ENCODE data around the gene SHISA9. TPM values are rescaled to one million over a fixed set of nuclear protein-coding genes. Genes with fewer than 3 reads are reported as not detected.

The SHISA9 gene
- polyA plus RNA-seq, 2 of the 4 experiments (the other 2 are of a cell fraction): 0.16 TPM; not detected in 1

GRCh38 chr16:13223666-13224065 is 322.3 kb downstream of the SHISA9 start:
- no peak for TF ChIP-seq USF2 (IDR thresholded peaks at IDR 0.05)
- no peak for TF ChIP-seq FOXS1 (CRISPR knock-in tag; IDR thresholded peaks at IDR 0.05)
- no peak for TF ChIP-seq CBX8 (IDR thresholded peaks at IDR 0.05)
- TF ChIP-seq ZSCAN20 (CRISPR knock-in tag; IDR thresholded peaks at IDR 0.05): no peak
- TF ChIP-seq KDM1A (IDR thresholded peaks at IDR 0.05; ENCODE audit: low read depth): no peak
- DNase-seq (ENCODE audit: low read depth in 1 of 2, low spot score in 1 of 2) (no peak), FAIRE-seq (no peak), ATAC-seq (no peak)
- ChIA-PET POLR2A (no interaction called here), CTCF (no interaction called here)
- Histone ChIP-seq H3K9me3 (no peaks in the 10 kb centered on the region), H3K27ac (no peak overlapping the region), H3K4me3 (no peak overlapping the region), H3K4me2 (no peak overlapping the region), H3K4me1 (no peaks in the 10 kb centered on the region)
- WGBS (ENCODE audit: missing lambda C conversion rate): 0% methylated on average over 1 of the region's 1 CpG

- 31% methylated on average over 6 of the region's 6 CpGs for WGBS (ENCODE audit: missing lambda C conversion rate)
- ATAC-seq (no peak), FAIRE-seq (no peak), DNase-seq (ENCODE audit: low read depth in 1 of 2, low spot score in 1 of 2) (no peak)
- CTCF ChIA-PET: no interaction called here
- H3K4me3 ChIP-seq: no peak overlapping the region
- POLR2A ChIA-PET: no interaction called here
- H3K27ac ChIP-seq: no peak overlapping the region
- H3K4me1 ChIP-seq: no peaks in the 10 kb centered on the region
- no peaks in the 10 kb centered on the region for H3K9me3 ChIP-seq
- no peak overlapping the region for H3K4me2 ChIP-seq
- TF ChIP-seq SREBF2 (IDR thresholded peaks at IDR 0.05) (no peak), KDM1A (IDR thresholded peaks at IDR 0.05; ENCODE audit: low read depth) (no peak), MAFK (IDR thresholded peaks at IDR 0.05; ENCODE audit: partially characterized antibody) (no peak), RCOR1 (IDR thresholded peaks at IDR 0.05; ENCODE audit: low read depth, low read length) (no peak)
Measured at GRCh38 chr16:13229039-13229438, 327.6 kb downstream of the SHISA9 start.

- no peak overlapping the region for H3K27ac ChIP-seq
- ChIA-PET POLR2A (no interaction called here), CTCF (no interaction called here)
- no peaks in the 10 kb centered on the region for H3K4me1 ChIP-seq
- H3K9me3 ChIP-seq: no peaks in the 10 kb centered on the region
- H3K4me3 ChIP-seq: no peak overlapping the region
- H3K4me2 ChIP-seq: no peak overlapping the region
- FAIRE-seq (no peak), ATAC-seq (no peak), DNase-seq (ENCODE audit: low read depth in 1 of 2, low spot score in 1 of 2) (no peak)
- WGBS (ENCODE audit: missing lambda C conversion rate): 0% methylated on average over 4 of the region's 4 CpGs
- TF ChIP-seq POLR2A (IDR thresholded peaks at IDR 0.05; ENCODE audit: low read length) (no peak), KDM1A (IDR thresholded peaks at IDR 0.05; ENCODE audit: low read depth) (no peak), MAFK (IDR thresholded peaks at IDR 0.05; ENCODE audit: partially characterized antibody) (no peak), CHD4 (IDR thresholded peaks at IDR 0.05; ENCODE audit: borderline replicate concordance) (no peak), HMGXB4 (CRISPR knock-in tag; IDR thresholded peaks at IDR 0.05; ENCODE audit: borderline replicate concordance) (no peak), RFX5 (IDR thresholded peaks at IDR 0.05) (no peak), E2F6 (IDR thresholded peaks at IDR 0.05; ENCODE audit: borderline replicate concordance, low read depth) (no peak), USF2 (IDR thresholded peaks at IDR 0.05) (no peak), CHD2 (IDR thresholded peaks at IDR 0.05; ENCODE audit: low read length, partially characterized antibody) (no peak), PBX3 (IDR thresholded peaks at IDR 0.05) (no peak), GATA3 (IDR thresholded peaks at IDR 0.05; ENCODE audit: borderline replicate concordance) (no peak), HOXB5 (CRISPR knock-in tag; IDR thresholded peaks at IDR 0.05) (no peak), KDM5A (IDR thresholded peaks at IDR 0.05) (no peak), MAZ (IDR thresholded peaks at IDR 0.05; ENCODE audit: borderline replicate concordance, low read depth, low read length) (no peak), CTCF (IDR thresholded peaks at IDR 0.05) (no peak), MAX (IDR thresholded peaks at IDR 0.05) (no peak), SMC3 (IDR thresholded peaks at IDR 0.05) (no peak), CBX8 (IDR thresholded peaks at IDR 0.05) (no peak), HOXB13 (CRISPR knock-in tag; IDR thresholded peaks at IDR 0.05; ENCODE audit: low read depth) (no peak), FOSB (CRISPR knock-in tag; IDR thresholded peaks at IDR 0.05) (no peak)
Measured at GRCh38 chr16:13231365-13231764, 330.0 kb downstream of the SHISA9 start.

All from A549 (cell line).